RWPE1 (cell line): ENCODE data around the gene ASAP2.
A peak's percentile ranks its signal among the peaks of the same experiment; 100 is the strongest.
"Not testable (repeated sequence)": the region's sequence is repeated elsewhere in the genome, so short reads cannot be mapped to it uniquely, and the experiment has no call there.

ENCODE experiments used
- CTCF ChIA-PET: fragments of 350-600 bp; sonication (Branson Sonifier 250); formaldehyde crosslinking; extraction: SDS; loops from one replicate; lab custom pipeline; 2021; lab: Yijun Ruan, JAX
- POLR2A ChIA-PET: fragments of 400-600 bp; formaldehyde crosslinking; extraction: SDS; loops from one replicate; lab custom pipeline; 2020; ENCODE audit warnings: antibody characterized with exemption; ENCODE audit not compliant: low non-redundant PET; lab: Yijun Ruan, JAX
- DNase-seq: peaks from one replicate; pipeline ENCODE4 v3.0.0; 2012; ENCODE audit warnings: low spot score
- H3K27ac ChIP-seq: fragments of 450-650 bp; 2 replicates; pipeline ENCODE4 v1.5.1; 2017
- CTCF ChIP-seq: fragments of 450-650 bp; conservative IDR thresholded peaks from 2 replicates; pipeline ENCODE4 v1.5.1; 2017; ENCODE audit warnings: low read depth, mild to moderate bottlenecking

Gene ASAP2

GRCh38 chr2:9391961-9392720 is 185.5 kb downstream of the ASAP2 start:
- ChIA-PET CTCF (no interaction called here), POLR2A (no interaction called here)
- H3K27ac ChIP-seq, result peak overlapping the region; percentile 41
- TF ChIP-seq CTCF, result no peak
- DNase-seq, result no peak

GRCh38 chr2:9392898-9393765 is 186.5 kb downstream of the ASAP2 start:
- DNase-seq, result no peak
- POLR2A ChIA-PET, result no interaction called here
- peak overlapping the region; percentile 41 for H3K27ac ChIP-seq
- CTCF ChIA-PET, result no interaction called here
- no peak for TF ChIP-seq CTCF

- ChIA-PET CTCF (interaction anchor here (0.6 kb wide), 1 partner anchor 176 kb away, joined by 4 read pairs; no protein-coding TSS in a partner anchor), POLR2A (no interaction called here)
- H3K27ac ChIP-seq, result no peak overlapping the region
- DNase-seq, result no peak
- TF ChIP-seq CTCF, result no peak
Observed at GRCh38 chr2:9394816-9395215, 188.2 kb downstream of the ASAP2 start.

- TF ChIP-seq CTCF, result no peak
- DNase-seq, result no peak
- ChIA-PET POLR2A (no interaction called here), CTCF (no interaction called here)
- H3K27ac ChIP-seq, result peak overlapping the region; percentile 24; the same call in 1 of the 2 replicates
Observed at GRCh38 chr2:9397201-9397600, 190.6 kb downstream of the ASAP2 start.

GRCh38 chr2:9398251-9398650 is 191.6 kb downstream of the ASAP2 start:
- DNase-seq, POLR2A ChIA-PET, CTCF ChIA-PET: not testable (repeated sequence)
- H3K27ac ChIP-seq, result peak overlapping the region; percentile 52

- no peak for DNase-seq
- H3K27ac ChIP-seq, result peak overlapping the region; percentile 52
- POLR2A ChIA-PET, result no interaction called here
- TF ChIP-seq CTCF, result no peak
- CTCF ChIA-PET, result no interaction called here
Observed at GRCh38 chr2:9398881-9399780, 192.5 kb downstream of the ASAP2 start.
